Right lobe of liver (tissue), 6 donors: ENCODE measurements around the gene OBP2B. TPM values are rescaled to one million over a fixed set of nuclear protein-coding genes. Genes with fewer than 3 reads are reported as not detected.
"Not testable (repeated sequence)": the region's sequence is repeated elsewhere in the genome, so short reads cannot be mapped to it uniquely, and the experiment has no call there.

Experiments
- ATAC-seq, 4 donors: fragments of 200-7000 bp; cut with Tn5 transposase; one replicate each; pipeline ENCODE4 v1.9.1; 2020; ENCODE audit warnings: mild to moderate bottlenecking in 4 of 4, moderate library complexity in 4 of 4
- DNase-seq, 3 donors: peaks; one replicate each; pipeline ENCODE4 v3.0.0-alpha.2; 2020
- H3K27ac ChIP-seq, 3 donors: fragments of 200-600 bp; one replicate each; pipeline ENCODE4 v1.8.0; 2022
- H3K27me3 ChIP-seq, 2 donors: fragments of 200-600 bp; one replicate each; pipeline ENCODE4 v1.8.0; 2022
- H3K36me3 ChIP-seq, 4 donors: fragments of 200-600 bp; sonication (generic) in 1 of 4; one replicate each; pipeline versions ENCODE4 v1.5.1 to v1.8.0; 2017 to 2022; ENCODE audit warnings: control low read depth in 1 of 4
- H3K4me1 ChIP-seq, 4 donors: fragments of 200-600 bp; sonication (generic) in 1 of 4; one replicate each; pipeline versions ENCODE4 v1.5.1 to v1.8.0; 2017 to 2022; ENCODE audit warnings: control low read depth in 1 of 4
- H3K4me3 ChIP-seq, 3 donors: fragments of 200-600 bp; one replicate each; pipeline ENCODE4 v1.8.0; 2022
- H3K9me3 ChIP-seq, 4 donors: fragments of 200-600 bp; sonication (generic) in 1 of 4; one replicate each; pipeline versions ENCODE4 v1.5.1 to v1.8.0; 2017 to 2022; ENCODE audit warnings: control low read depth in 1 of 4
- CTCF ChIP-seq, 4 donors: fragments of 200-600 bp in 3 of 4; fragments of 450-650 bp in 1 of 4; IDR thresholded peaks; one replicate each; pipeline versions ENCODE4 v1.5.1 to v1.8.0; 2016 to 2022; ENCODE audit warnings: antibody characterized with exemption in 4 of 4, mild to moderate bottlenecking in 2 of 4
- POLR2A ChIP-seq: fragments of 450-650 bp; IDR thresholded peaks from one replicate; pipeline ENCODE4 v1.6.1; 2017; ENCODE audit warnings: antibody characterized with exemption, mild to moderate bottlenecking
- WGBS: methylation state at CpG from one replicate; pipeline ENCODE4 v1.1.6; 2018; ENCODE audit warnings: low coverage, low lambda C conversion rate; ENCODE audit not compliant: insufficient coverage; ENCODE audit errors: missing lambda C conversion rate; 5-methylcytosine and 5-hydroxymethylcytosine counted together
- intact Hi-C, 2 donors: fragments of 100-400 bp; cut with DNase I; formaldehyde crosslinking; loops; one replicate each; pipeline versions ENCODE4 v1.11.2 to v1.14.1; 2022
- total RNA-seq, 6 experiments: library from RNA; depleted of rRNA in 2 of 6; stranded (reverse); fragments of >200 nt in 2 of 6; fragmentation: NEBNext Ultra II Directional in 3 of 6; extraction: Animal tissue kit (Norgen Biotek cat#: 25700) in 3 of 6; gene quantifications; one replicate each; pipeline versions ENCODE4 v1.1.0 to v1.2.4, GENCODE V29; 2016 to 2023
- donor health status: DM: no; HTN: yes; CAD: no.
- donor health status: DM: no; HTN: no; CAD: no.
- donor health status: DM: no; HTN: no; CAD: no.
- donor health status: DM: no; HTN: yes; CAD: no.
- donor health status: DM: no; HTN: yes; CAD: no.

OBP2B gene
- total RNA-seq, 6 experiments from 2014 or later: not detected

- H3K27ac ChIP-seq: no peak overlapping the region
- no peaks in the 10 kb centered on the region for H3K4me1 ChIP-seq
- no peaks in the 10 kb centered on the region for H3K27me3 ChIP-seq
- no peaks in the 10 kb centered on the region for H3K9me3 ChIP-seq
- no peak overlapping the region for H3K4me3 ChIP-seq
- WGBS: 31% methylated on average over 6 of the region's 38 CpGs
- TF ChIP-seq CTCF (IDR thresholded peaks at IDR 0.05) (no peak), POLR2A (no peak)
- intact Hi-C loops: no loop called here
- ATAC-seq (no peak), DNase-seq (peak in 1 of 3 donors; percentile 11)
- no peaks in the 10 kb centered on the region for H3K36me3 ChIP-seq
These were observed 16.3 kb upstream of the OBP2B start for GRCh38 chr9:133225171-133226011.

- intact Hi-C loops: no loop called here
- WGBS: 52% methylated on average over 2 of the region's 12 CpGs
- Histone ChIP-seq H3K27ac (no peak overlapping the region), H3K4me1 (no peaks in the 10 kb centered on the region), H3K36me3 (no peaks in the 10 kb centered on the region), H3K9me3 (no peaks in the 10 kb centered on the region), H3K4me3 (no peak overlapping the region), H3K27me3 (no peaks in the 10 kb centered on the region)
- TF ChIP-seq CTCF (IDR thresholded peaks at IDR 0.05) (no peak), POLR2A (no peak)
- DNase-seq: peak in 1 of 3 donors; percentile 24
- no peak for ATAC-seq
These were observed 15.7 kb upstream of the OBP2B start for GRCh38 chr9:133224762-133225161.

- H3K36me3 ChIP-seq, H3K27ac ChIP-seq, H3K9me3 ChIP-seq, H3K4me3 ChIP-seq, ATAC-seq, intact Hi-C loops, H3K27me3 ChIP-seq, H3K4me1 ChIP-seq: not testable (repeated sequence)
- WGBS: 26% methylated on average over 6 of the region's 13 CpGs
- DNase-seq: peak in 2 of 3 donors; percentile 24 to 29
These were observed 14.2 kb upstream of the OBP2B start for GRCh38 chr9:133223159-133223756.

DNA sequence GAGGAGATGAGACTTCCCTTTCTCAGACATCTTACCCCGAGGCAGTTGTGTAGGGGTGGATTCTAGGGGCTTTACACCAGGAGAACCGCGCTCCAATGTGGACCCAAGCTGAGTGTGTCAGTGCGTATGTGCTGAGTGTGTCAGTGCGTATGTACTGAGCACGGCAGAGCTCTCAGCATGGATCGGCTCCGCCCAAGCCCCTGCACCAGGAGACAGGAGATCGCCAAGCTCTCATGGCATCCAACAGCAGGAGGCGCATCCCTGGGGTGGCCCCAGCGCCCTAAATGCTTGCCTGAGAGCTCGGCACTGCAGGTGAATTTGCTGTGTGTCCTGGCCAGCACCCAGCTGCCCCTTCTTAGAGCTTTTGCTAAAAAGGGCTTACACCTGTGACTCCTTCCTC is 12.9 kb upstream of the OBP2B start:
- H3K27me3 ChIP-seq, H3K36me3 ChIP-seq, H3K4me3 ChIP-seq, ATAC-seq, H3K9me3 ChIP-seq, intact Hi-C loops, H3K4me1 ChIP-seq, H3K27ac ChIP-seq: not testable (repeated sequence)
- WGBS: 33% methylated on average over 1 of the region's 12 CpGs
- DNase-seq: peak in 1 of 3 donors; percentile 11

DNA sequence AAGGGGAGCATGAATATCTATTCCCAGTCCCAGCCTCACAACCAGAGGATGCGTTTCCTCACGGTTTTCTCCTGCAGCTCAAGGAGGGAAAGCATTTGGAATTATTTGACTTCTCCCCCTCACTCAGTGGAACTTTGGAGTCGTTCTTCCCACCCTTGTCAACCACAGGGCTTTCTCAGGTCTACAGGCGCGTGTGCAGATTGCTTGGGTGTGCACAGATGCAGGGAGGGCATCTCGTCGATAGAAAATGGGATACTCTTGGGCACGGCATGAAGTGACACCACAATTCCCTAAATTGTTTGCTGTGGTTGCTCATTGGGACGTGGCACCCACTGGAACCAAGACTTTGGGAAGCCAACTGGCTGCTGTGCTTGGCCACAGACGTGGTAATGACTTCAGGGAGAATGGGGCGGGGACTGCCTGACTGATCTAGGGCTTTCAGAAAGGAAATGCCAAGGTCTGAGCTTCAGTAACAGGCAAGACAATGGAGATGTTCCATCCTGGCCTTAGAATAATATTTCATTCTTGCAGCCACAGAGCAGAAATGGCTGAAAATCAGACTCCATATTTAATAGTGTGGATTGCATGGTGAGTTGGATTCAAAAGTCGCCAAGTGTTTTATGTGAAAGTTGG is 12.2 kb upstream of the OBP2B start:
- no peaks in the 10 kb centered on the region for H3K9me3 ChIP-seq
- intact Hi-C loops: no loop called here
- no peak overlapping the region for H3K27ac ChIP-seq
- WGBS: 56% methylated on average over 8 of the region's 12 CpGs
- no peaks in the 10 kb centered on the region for H3K27me3 ChIP-seq
- DNase-seq: peak in 1 of 3 donors; percentile 4
- H3K4me1 ChIP-seq: no peaks in the 10 kb centered on the region
- no peak overlapping the region for H3K4me3 ChIP-seq
- TF ChIP-seq POLR2A: no peak
- TF ChIP-seq CTCF (IDR thresholded peaks at IDR 0.05): no peak
- no peaks in the 10 kb centered on the region for H3K36me3 ChIP-seq
- no peak for ATAC-seq

GRCh38 chr9:133218049-133218975 is 9.3 kb upstream of the OBP2B start:
- H3K36me3 ChIP-seq, H3K27ac ChIP-seq, H3K27me3 ChIP-seq, H3K4me1 ChIP-seq, intact Hi-C loops, H3K9me3 ChIP-seq, H3K4me3 ChIP-seq, ATAC-seq: not testable (repeated sequence)
- WGBS: 52% methylated on average over 14 of the region's 19 CpGs
- peak in 1 of 3 donors; percentile 18 for DNase-seq

- H3K9me3 ChIP-seq, intact Hi-C loops, H3K4me3 ChIP-seq, H3K36me3 ChIP-seq, ATAC-seq, H3K27me3 ChIP-seq, H3K4me1 ChIP-seq, H3K27ac ChIP-seq: not testable (repeated sequence)
- peak in 1 of 3 donors; percentile 9 for DNase-seq
- 60% methylated on average over 8 of the region's 12 CpGs for WGBS
These were observed 8.4 kb upstream of the OBP2B start for GRCh38 chr9:133217333-133217988.
